NCI-H446 treated with DMSO at 0.1 percent for 48 hours (cell line): Measurements from ENCODE around the gene GPR108.
"Not testable (repeated sequence)": the region's sequence is repeated elsewhere in the genome, so short reads cannot be mapped to it uniquely, and the experiment has no call there.

Experiments
- DNase-seq: peaks from one replicate; lab custom pipeline; 2025; lab: John Stamatoyannopoulos, UW

Gene GPR108

GRCh38 chr19:6720369-6721137 lies 16.8 kb downstream of the GPR108 start, which contains the start of gene C3:
Gene C3, minus strand, starts transcription at chr19:6720650. Its CDS starts 61 bp downstream, at chr19:6720589.
- no peak for DNase-seq

DNA sequence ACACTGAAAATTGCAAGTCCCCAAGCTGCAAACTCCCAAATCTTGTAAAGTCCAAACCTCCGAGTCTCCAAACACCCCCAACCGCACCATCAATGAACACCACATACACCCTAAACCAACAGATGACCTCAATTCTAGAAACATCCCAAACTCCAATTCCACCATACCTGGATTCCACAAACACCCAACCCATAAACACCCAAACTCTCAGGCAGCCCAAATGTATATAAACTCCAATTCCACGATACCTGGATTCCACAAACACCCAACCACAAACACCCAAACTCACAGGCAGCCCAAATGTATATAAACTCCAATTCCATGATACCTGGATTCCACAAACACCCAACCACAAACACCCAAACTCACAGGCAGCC lies 17.4 kb downstream of the GPR108 start:
- DNase-seq: no peak

DNA sequence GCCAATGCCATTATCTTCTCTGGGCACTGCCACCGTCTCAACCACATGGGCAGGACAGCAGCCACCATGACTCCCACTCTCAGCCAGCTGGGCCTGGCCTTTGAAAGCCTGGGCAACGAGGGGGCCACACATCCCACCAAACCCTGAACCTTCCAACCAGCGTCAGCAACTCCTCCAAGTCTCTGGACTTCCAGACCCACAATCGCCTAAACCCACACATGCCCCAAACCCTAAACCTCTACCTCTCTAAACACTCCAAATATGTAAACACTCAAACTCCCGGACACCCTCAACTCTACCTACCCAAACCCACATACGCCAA lies 17.9 kb downstream of the GPR108 start:
- DNase-seq: no peak

- no peak for DNase-seq
Observed at GRCh38 chr19:6718741-6719539, 18.4 kb downstream of the GPR108 start.

GRCh38 chr19:6718111-6718740 lies 19.2 kb downstream of the GPR108 start:
- DNase-seq: no peak

GRCh38 chr19:6717441-6717971 lies 19.9 kb downstream of the GPR108 start:
- no peak for DNase-seq

- no peak for DNase-seq
Observed at GRCh38 chr19:6717036-6717435, 20.3 kb downstream of the GPR108 start.

GRCh38 chr19:6716610-6716970 lies 20.8 kb downstream of the GPR108 start:
- no peak for DNase-seq

DNA sequence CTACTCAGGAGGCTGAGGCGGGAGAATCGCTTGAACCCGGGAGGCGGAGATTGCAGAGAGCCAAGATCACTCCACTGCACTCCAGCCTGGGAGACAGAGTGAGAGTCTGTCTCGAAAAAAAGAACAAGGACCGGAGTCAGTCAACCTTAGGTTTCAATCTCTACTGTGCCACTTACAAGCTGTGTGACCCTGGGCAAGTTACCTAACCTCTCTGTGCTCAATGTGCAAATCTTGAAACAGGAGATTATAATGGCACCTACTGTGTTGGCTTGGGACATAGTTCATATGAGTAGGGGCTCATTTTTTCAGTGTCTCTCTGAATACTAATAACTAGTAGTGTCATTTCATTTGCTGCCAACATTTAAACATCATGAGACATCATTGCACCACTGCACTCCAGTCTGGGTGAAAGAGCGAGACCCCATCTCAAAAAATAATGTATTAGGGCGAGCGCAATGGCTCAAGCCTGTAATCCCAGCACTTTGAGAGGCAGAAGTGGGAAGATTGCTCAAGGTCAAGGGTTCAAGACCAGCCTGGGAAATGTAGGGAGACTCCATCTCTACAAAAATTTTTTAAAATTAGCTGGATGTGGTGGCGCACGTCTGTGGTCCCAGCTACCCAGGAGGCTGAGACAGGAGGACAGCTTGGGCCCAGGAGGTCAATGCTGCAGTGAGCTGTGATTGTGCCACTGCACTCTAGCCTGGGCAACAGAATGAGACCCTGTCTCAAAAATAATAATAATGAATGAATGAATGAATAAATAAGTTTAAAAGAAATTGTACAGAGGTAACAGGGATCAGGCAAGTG lies 22.4 kb downstream of the GPR108 start:
- DNase-seq: no peak

DNA sequence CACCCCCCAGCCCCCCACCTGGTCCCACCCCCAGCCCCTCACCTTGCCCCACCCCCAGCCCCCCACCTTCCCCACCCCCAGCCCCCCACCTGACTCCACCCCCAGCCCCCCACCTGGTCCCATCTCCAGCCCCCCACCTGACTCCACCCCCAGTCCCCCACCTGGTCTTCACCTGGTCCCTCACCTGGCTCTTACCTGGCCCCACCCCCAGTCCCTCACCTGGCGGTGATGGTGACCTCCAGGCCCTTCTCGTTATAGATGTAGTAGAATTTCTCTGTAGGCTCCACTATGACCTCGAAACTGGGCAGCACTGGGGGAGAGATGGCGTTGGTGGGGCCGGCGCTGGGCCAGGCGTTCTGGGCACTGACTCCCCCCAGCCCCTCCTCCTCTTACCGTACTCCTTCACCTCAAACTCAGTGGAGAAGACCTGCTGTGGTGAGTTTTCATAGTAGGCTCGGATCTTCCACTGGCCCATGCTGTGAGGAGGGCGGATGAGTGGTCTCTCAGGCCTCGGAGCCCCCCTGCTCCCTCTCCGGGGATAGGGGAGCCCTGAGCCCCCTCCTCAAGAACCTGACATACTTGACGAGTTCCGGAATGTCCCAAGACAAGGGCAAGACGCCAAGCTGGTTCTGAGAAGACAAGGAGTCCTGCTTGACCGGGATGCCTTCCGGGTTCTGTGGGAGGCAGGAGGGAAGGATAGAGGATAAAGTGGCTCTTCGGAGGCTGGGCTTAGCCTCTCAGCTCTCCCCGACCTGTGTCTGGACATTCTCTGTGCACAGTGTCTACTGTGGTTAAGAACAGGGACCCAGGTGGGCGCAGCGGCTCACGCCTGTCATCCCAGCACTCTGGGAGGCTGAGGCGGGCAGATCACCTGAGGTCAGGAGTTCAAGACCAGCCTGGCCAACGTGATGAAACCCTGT lies 23.3 kb downstream of the GPR108 start:
- DNase-seq: no peak

DNA sequence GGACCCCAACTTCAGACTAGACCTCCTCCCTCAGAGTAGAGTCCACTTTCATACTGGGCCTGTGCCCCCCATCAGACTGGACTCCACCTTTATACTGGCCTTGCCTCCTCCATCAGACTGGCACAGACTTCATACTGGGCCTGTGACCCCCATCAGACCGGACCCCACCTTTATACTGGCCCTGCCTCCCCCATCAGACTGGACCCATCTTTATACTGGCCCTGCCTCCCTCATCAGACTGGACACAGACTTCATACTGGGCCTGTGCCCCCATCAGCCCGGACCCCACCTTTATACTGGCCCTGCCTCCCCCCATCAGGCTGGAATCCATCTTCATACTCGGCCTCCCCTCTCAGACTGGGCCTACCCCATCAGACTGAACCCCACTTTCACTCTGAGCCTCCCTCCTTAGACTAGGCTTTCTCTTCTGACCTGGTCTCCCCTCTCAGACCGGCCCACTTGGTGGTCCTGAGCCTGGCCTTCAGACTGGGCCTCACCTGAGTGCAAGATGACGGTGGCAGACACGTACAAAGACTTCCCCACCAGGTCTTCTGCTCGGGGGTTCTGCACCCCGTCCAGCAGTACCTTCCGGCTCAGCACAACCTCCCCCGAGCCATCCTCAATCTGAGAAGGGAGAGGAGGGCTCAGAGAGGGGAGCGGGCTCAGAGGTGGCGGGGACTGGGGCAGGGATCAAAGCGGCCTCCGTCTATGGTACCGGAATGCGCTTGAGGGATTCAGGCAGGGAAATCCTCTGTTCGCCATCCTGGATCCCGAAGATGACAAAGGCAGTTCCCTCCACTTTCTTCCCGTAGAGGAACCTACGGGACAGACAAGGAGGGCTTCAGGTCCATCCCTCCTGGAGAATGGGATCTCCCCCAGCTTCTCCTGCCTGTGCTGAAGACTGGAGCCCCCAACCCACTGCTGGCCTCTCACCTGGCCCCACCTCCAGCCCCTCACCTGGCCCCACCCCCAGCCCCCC lies 24.4 kb downstream of the GPR108 start:
- no peak for DNase-seq

DNA sequence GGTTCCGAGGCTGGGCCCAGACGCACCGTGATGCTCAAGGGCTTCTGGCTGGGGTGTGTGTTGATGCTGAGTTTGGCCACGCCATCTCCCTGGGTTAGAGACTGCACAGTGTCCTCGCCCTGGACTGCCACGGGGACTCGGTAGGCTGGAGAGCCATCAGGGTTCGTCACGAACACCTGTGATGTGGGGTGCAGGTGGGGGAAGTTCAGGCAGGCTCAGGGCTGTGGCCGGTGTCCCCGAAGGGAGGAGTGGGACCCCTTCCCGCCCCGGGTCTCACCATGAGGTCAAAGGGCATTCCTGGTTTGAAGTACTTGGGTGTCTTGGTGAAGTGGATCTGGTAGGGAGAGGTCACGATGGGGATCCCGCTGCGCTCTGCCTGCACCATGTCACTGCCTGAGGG lies 25.1 kb downstream of the GPR108 start:
- no peak for DNase-seq

- no peak for DNase-seq
Observed at GRCh38 chr19:6711605-6712004, 25.8 kb downstream of the GPR108 start.

- DNase-seq: no peak
Observed at GRCh38 chr19:6711078-6711361, 26.4 kb downstream of the GPR108 start.

GRCh38 chr19:6710273-6711077 lies 26.9 kb downstream of the GPR108 start:
- no peak for DNase-seq

- no peak for DNase-seq
Observed at GRCh38 chr19:6709549-6709948, 27.8 kb downstream of the GPR108 start.

DNA sequence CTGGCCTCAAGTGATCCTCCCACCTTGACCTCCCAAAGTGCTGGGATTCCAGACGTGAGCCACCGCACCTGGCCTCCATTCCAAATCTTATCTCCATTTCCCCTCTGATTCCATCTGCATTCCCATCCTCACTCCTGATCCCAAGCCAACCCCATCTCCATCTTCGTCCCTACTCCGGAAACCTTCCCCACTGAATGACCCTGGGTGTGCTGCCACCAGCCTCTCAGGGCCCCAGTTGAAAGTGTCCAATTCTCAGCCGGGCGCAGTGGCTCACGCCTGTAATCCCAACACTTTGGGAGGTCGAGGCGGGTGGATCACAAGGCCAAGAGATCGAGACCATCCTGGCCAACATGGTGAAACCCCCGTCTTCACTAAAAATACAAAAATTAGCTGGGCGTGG lies 28.5 kb downstream of the GPR108 start:
- DNase-seq: not testable (repeated sequence)

DNA sequence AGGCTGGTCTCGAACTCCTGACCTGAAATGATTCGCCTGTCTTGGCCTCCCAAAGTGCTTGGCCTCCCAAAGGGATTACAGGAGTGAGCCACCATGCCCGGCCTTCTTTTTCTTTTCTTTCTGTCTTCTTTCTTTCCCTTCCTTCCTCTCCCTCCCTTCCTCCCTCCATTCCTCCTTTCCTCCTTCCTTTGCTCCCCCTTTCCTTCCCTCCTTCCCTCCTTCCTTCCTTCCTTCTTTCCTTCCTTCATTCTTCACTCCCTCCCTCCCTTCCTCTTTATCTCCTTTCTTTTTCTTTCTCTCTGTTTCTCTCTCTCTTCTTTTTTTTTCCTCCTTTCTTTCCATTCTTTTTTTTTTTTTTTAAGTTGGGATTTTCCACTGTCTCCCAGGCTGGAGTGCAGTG lies 29.0 kb downstream of the GPR108 start:
- no peak for DNase-seq

GRCh38 chr19:6707658-6708018 lies 29.7 kb downstream of the GPR108 start:
- no peak for DNase-seq
